Measurements from ENCODE around the gene INSM2. TPM values are rescaled to one million over a fixed set of nuclear protein-coding genes. Genes with fewer than 3 reads are reported as not detected.

The INSM2 gene
- total and polyA plus RNA-seq, 10 of the 15 experiments (the other 5 are each of a cell fraction or from before 2014, with no cell fraction given) = 0.06 TPM; not detected in 9

DNA sequence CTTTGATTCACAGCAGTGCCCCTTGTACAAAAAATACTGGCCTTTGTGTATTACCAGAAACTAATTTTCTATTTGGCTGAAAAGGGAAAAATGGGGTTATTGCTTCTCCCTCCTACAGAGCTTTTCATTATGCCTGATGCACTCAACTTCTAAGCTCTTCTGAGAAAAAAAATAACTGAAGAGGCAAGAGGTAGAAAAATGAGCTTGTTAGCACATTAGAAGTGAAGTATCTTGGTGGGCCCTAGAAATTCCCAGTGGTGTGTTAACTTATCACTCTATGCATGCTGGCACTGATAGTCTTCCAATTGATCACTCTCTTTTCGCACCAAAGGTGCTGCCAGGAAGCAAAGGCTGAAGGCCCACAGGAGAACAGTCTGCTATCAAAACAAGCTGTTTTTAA lies 17.1 kb downstream of the INSM2 start:
- no TSS peak for BruUV-seq (replicated peaks)
- WGBS (ENCODE audit: insufficient coverage, insufficient replicate concordance, low lambda C conversion rate, missing lambda C conversion rate) = 100% methylated on average over 1 of the region's 1 CpG
- Histone ChIP-seq H3K4me3 (no peak overlapping the region), H3K4me1 (ENCODE audit: control insufficient read depth, insufficient read depth, low read length) (no peaks in the 10 kb centered on the region), H3K79me2 (ENCODE audit: control insufficient read depth, insufficient read depth, low read length) (no peaks in the 10 kb centered on the region), H3K9me3 (replicated peaks; ENCODE audit: control insufficient read depth, insufficient read depth, low read length) (no peaks in the 10 kb centered on the region), H3K9ac (ENCODE audit: control insufficient read depth, insufficient read depth, low read length) (no peak overlapping the region), H3K27ac (ENCODE audit: control insufficient read depth, insufficient read depth) (no peak overlapping the region), H3K27me3 (replicated peaks in 1 of 2; ENCODE audit: control insufficient read depth in 2 of 2, insufficient read depth in 2 of 2, low read length in 1 of 2) (no peaks in the 10 kb centered on the region), H2AFZ (ENCODE audit: control insufficient read depth, low read depth, low read length) (no peak overlapping the region), H3K4me2 (ENCODE audit: control insufficient read depth, insufficient read depth) (no peak overlapping the region), H3K36me3 (ENCODE audit: control insufficient read depth in 2 of 2, insufficient read depth in 2 of 2, low read length in 1 of 2) (no peaks in the 10 kb centered on the region), H4K20me1 (ENCODE audit: control insufficient read depth, insufficient read depth) (no peaks in the 10 kb centered on the region)
- CTCF ChIA-PET = interaction anchor here (0.9 kb wide), 1 partner anchor 9 kb away, joined by 4 read pairs; no protein-coding TSS in a partner anchor
- in situ Hi-C loops (cut with MboI) = no loop called here
- intact Hi-C loops (cut with micrococcal nuclease; ENCODE audit: unreplicated experiment) = no loop called here
- no peak for ATAC-seq
- RAD21 ChIA-PET (ENCODE audit: unreplicated experiment) = no interaction called here
- SMC1A ChIA-PET (ENCODE audit: uncharacterized antibody, unreplicated experiment) = interaction anchor here (1.2 to 1.6 kb wide), 2 partner anchors 21 to 112 kb away, joined by 4 to 5 read pairs; no protein-coding TSS in a partner anchor
- DNase-seq (ENCODE audit: low read depth, low spot score) = no peak
- POLR2A ChIA-PET = no interaction called here
- no peak for FAIRE-seq
- TF ChIP-seq, protein P1, sequence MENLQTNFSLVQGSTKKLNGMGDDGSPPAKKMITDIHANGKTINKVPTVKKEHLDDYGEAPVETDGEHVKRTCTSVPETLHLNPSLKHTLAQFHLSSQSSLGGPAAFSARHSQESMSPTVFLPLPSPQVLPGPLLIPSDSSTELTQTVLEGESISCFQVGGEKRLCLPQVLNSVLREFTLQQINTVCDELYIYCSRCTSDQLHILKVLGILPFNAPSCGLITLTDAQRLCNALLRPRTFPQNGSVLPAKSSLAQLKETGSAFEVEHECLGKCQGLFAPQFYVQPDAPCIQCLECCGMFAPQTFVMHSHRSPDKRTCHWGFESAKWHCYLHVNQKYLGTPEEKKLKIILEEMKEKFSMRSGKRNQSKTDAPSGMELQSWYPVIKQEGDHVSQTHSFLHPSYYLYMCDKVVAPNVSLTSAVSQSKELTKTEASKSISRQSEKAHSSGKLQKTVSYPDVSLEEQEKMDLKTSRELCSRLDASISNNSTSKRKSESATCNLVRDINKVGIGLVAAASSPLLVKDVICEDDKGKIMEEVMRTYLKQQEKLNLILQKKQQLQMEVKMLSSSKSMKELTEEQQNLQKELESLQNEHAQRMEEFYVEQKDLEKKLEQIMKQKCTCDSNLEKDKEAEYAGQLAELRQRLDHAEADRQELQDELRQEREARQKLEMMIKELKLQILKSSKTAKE (IDR thresholded peaks at IDR 0.05; ENCODE audit: low read depth, poor library complexity, severe bottlenecking) = no peak
- TF ChIP-seq IKZF2 (IDR thresholded peaks at IDR 0.05) = no peak
- no peak for TF ChIP-seq NR2F1 (conservative IDR thresholded peaks at IDR 0.05)
- no peak for TF ChIP-seq TCF12 (IDR thresholded peaks at IDR 0.05; ENCODE audit: low read depth, low read length)
- TF ChIP-seq, protein P2, sequence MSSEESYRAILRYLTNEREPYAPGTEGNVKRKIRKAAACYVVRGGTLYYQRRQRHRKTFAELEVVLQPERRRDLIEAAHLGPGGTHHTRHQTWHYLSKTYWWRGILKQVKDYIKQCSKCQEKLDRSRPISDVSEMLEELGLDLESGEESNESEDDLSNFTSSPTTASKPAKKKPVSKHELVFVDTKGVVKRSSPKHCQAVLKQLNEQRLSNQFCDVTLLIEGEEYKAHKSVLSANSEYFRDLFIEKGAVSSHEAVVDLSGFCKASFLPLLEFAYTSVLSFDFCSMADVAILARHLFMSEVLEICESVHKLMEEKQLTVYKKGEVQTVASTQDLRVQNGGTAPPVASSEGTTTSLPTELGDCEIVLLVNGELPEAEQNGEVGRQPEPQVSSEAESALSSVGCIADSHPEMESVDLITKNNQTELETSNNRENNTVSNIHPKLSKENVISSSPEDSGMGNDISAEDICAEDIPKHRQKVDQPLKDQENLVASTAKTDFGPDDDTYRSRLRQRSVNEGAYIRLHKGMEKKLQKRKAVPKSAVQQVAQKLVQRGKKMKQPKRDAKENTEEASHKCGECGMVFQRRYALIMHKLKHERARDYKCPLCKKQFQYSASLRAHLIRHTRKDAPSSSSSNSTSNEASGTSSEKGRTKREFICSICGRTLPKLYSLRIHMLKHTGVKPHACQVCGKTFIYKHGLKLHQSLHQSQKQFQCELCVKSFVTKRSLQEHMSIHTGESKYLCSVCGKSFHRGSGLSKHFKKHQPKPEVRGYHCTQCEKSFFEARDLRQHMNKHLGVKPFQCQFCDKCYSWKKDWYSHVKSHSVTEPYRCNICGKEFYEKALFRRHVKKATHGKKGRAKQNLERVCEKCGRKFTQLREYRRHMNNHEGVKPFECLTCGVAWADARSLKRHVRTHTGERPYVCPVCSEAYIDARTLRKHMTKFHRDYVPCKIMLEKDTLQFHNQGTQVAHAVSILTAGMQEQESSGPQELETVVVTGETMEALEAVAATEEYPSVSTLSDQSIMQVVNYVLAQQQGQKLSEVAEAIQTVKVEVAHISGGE (CRISPR knock-in tag; IDR thresholded peaks at IDR 0.05) = no peak
- TF ChIP-seq, protein P3, sequence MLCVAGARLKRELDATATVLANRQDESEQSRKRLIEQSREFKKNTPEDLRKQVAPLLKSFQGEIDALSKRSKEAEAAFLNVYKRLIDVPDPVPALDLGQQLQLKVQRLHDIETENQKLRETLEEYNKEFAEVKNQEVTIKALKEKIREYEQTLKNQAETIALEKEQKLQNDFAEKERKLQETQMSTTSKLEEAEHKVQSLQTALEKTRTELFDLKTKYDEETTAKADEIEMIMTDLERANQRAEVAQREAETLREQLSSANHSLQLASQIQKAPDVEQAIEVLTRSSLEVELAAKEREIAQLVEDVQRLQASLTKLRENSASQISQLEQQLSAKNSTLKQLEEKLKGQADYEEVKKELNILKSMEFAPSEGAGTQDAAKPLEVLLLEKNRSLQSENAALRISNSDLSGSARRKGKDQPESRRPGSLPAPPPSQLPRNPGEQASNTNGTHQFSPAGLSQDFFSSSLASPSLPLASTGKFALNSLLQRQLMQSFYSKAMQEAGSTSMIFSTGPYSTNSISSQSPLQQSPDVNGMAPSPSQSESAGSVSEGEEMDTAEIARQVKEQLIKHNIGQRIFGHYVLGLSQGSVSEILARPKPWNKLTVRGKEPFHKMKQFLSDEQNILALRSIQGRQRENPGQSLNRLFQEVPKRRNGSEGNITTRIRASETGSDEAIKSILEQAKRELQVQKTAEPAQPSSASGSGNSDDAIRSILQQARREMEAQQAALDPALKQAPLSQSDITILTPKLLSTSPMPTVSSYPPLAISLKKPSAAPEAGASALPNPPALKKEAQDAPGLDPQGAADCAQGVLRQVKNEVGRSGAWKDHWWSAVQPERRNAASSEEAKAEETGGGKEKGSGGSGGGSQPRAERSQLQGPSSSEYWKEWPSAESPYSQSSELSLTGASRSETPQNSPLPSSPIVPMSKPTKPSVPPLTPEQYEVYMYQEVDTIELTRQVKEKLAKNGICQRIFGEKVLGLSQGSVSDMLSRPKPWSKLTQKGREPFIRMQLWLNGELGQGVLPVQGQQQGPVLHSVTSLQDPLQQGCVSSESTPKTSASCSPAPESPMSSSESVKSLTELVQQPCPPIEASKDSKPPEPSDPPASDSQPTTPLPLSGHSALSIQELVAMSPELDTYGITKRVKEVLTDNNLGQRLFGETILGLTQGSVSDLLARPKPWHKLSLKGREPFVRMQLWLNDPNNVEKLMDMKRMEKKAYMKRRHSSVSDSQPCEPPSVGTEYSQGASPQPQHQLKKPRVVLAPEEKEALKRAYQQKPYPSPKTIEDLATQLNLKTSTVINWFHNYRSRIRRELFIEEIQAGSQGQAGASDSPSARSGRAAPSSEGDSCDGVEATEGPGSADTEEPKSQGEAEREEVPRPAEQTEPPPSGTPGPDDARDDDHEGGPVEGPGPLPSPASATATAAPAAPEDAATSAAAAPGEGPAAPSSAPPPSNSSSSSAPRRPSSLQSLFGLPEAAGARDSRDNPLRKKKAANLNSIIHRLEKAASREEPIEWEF (IDR thresholded peaks at IDR 0.05; ENCODE audit: insufficient replicate concordance, low read depth, low read length) = no peak
- no peak for TF ChIP-seq SREBF1 (IDR thresholded peaks at IDR 0.05; ENCODE audit: low read length)
- TF ChIP-seq, protein P4, sequence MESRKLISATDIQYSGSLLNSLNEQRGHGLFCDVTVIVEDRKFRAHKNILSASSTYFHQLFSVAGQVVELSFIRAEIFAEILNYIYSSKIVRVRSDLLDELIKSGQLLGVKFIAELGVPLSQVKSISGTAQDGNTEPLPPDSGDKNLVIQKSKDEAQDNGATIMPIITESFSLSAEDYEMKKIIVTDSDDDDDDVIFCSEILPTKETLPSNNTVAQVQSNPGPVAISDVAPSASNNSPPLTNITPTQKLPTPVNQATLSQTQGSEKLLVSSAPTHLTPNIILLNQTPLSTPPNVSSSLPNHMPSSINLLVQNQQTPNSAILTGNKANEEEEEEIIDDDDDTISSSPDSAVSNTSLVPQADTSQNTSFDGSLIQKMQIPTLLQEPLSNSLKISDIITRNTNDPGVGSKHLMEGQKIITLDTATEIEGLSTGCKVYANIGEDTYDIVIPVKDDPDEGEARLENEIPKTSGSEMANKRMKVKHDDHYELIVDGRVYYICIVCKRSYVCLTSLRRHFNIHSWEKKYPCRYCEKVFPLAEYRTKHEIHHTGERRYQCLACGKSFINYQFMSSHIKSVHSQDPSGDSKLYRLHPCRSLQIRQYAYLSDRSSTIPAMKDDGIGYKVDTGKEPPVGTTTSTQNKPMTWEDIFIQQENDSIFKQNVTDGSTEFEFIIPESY (IDR thresholded peaks at IDR 0.05) = no peak
- TF ChIP-seq SUPT20H (IDR thresholded peaks at IDR 0.05; ENCODE audit: borderline replicate concordance, control insufficient read depth, low read depth, low read length) = no peak
- TF ChIP-seq YY1 (IDR thresholded peaks at IDR 0.05; ENCODE audit: low read depth, low read length) = no peak
- TF ChIP-seq CBX3 (IDR thresholded peaks at IDR 0.05; ENCODE audit: borderline replicate concordance, low read depth) = no peak
- TF ChIP-seq ZSCAN29 (IDR thresholded peaks at IDR 0.05) = no peak

Data from GM12878 (cell line).